HL-60 (cell line): ENCODE results near the gene ZBTB7B.
A peak's percentile ranks its signal among the peaks of the same experiment; 100 is the strongest.

ENCODE experiments used
- DNase-seq, 2 experiments: peaks; one replicate each; pipeline ENCODE4 v3.0.0-alpha.2; 2010 to 2020; ENCODE audit warnings: low read depth in 1 of 2, low spot score in 1 of 2
- H3K27ac ChIP-seq: fragments of 250-450 bp; sonication (Bioruptor Pico); replicated peaks from 2 replicates; pipeline ENCODE4 v1.5.1; 2020; ENCODE audit warnings: mild to moderate bottlenecking, moderate library complexity
- H3K27me3 ChIP-seq: fragments of 250-450 bp; sonication (Bioruptor Pico); 2 replicates; pipeline ENCODE4 v1.5.1; 2021; ENCODE audit warnings: mild to moderate bottlenecking, moderate library complexity; ENCODE audit not compliant: insufficient read depth, poor library complexity, severe bottlenecking
- H3K4me3 ChIP-seq: replicated peaks from 2 replicates; pipeline ENCODE4 v1.5.1; 2011; ENCODE audit warnings: mild to moderate bottlenecking, control low read depth, low read length; ENCODE audit not compliant: insufficient read depth
- CTCF ChIP-seq: IDR thresholded peaks from one replicate; pipeline ENCODE4 v1.5.1; 2011; ENCODE audit warnings: low read length, control low read depth, inconsistent platforms; ENCODE audit not compliant: insufficient read depth
- GABPA ChIP-seq: IDR thresholded peaks from 2 replicates; pipeline ENCODE4 v1.6.1; 2012; ENCODE audit warnings: low read depth
- POLR2AphosphoS5 ChIP-seq: IDR thresholded peaks from 2 replicates; pipeline ENCODE4 v1.6.1; 2012; ENCODE audit warnings: low read depth
- SPI1 ChIP-seq: IDR thresholded peaks from 2 replicates; pipeline ENCODE4 v1.6.1; 2012; ENCODE audit warnings: low read depth, mild to moderate bottlenecking, borderline replicate concordance
- long read RNA-seq: library from polyadenylated mRNA; unstranded; transcript quantifications from one replicate; pipeline ENCODE4 v2.0.0, GENCODE V29; 2020
- TF ChIP-seq, protein P1 (sequence below): IDR thresholded peaks from 2 replicates; pipeline ENCODE4 v1.6.1; 2012; ENCODE audit warnings: low read depth; ENCODE audit not compliant: insufficient replicate concordance

The ZBTB7B gene
- long read RNA-seq, partial matches to known transcripts: 2 of 6 reads
- long read RNA-seq, other reads (novel, unspliced or antisense): 4 of 6 reads

DNA sequence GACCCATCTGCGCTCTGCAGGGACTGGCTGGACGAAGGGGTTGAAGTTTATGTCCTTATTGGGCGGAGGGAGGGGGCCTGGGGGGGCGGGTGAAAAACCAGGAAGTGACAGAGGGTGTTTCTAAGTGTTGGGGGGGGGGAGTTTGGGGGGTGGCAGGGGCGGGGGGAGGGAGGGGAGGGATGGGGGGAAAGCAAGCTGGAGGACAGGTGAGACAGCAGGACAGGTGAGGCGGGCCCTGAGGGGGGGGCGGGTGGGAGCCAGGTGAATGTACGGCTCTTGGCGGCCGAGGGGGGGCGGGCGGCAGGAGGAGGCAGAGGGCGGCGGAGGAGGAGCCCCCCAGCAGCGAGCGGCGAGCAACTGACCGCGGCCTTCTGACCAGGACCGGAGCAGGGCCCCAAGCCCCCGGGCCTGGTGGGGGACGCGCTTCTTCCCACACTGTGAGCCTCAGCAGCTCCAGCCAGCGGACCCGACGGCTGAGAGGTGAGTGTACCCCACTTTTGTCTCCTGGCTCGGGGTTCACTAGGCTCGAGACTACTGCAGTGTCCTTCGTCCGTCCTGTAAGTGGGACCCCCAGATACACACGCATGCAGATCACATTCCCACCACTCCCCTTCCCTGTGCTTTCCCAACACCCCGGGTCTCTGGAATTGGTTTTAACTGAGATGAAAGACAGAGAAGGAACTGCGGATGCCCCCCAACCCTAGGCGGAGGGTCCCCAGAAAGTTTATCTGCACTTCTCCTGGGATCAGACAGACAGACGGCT lies at the start of gene ZBTB7B:
Gene ZBTB7B (plus strand): TSS at position 339 of the 763 bp plus-strand sequence. CDS start 11,859 bp downstream, outside the sequence.
- DNase-seq: no peak
- H3K4me3 ChIP-seq: peak within 1 kb of the TSS; percentile 72

DNA sequence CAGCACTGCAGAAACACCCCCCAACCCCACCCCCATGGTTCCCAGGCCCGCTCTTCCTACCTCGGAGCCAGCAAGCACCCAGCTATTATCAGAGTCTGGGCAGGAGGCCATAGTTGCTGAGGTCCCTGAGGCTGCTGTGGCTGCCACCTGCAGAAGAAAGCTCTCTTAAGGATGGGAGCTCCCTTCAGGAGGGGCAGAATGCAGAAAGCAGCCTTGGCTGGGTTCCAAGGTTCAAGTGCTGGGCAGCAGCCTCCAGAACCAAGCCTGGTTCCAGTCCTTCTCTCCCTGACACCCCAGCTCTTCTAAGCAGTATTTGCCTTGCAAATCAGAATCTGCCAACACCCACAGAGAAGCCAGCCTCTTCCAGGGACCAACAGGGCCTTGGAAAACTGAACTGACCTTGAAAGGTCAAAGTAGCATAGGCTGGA lies 49.0 kb upstream of the ZBTB7B start:
- no peak for DNase-seq
- TF ChIP-seq SPI1 (no peak), POLR2AphosphoS5 (no peak), CTCF (no peak), GABPA (no peak)
- TF ChIP-seq, protein P1, sequence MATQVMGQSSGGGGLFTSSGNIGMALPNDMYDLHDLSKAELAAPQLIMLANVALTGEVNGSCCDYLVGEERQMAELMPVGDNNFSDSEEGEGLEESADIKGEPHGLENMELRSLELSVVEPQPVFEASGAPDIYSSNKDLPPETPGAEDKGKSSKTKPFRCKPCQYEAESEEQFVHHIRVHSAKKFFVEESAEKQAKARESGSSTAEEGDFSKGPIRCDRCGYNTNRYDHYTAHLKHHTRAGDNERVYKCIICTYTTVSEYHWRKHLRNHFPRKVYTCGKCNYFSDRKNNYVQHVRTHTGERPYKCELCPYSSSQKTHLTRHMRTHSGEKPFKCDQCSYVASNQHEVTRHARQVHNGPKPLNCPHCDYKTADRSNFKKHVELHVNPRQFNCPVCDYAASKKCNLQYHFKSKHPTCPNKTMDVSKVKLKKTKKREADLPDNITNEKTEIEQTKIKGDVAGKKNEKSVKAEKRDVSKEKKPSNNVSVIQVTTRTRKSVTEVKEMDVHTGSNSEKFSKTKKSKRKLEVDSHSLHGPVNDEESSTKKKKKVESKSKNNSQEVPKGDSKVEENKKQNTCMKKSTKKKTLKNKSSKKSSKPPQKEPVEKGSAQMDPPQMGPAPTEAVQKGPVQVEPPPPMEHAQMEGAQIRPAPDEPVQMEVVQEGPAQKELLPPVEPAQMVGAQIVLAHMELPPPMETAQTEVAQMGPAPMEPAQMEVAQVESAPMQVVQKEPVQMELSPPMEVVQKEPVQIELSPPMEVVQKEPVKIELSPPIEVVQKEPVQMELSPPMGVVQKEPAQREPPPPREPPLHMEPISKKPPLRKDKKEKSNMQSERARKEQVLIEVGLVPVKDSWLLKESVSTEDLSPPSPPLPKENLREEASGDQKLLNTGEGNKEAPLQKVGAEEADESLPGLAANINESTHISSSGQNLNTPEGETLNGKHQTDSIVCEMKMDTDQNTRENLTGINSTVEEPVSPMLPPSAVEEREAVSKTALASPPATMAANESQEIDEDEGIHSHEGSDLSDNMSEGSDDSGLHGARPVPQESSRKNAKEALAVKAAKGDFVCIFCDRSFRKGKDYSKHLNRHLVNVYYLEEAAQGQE: no peak
- Histone ChIP-seq H3K27me3 (no peaks in the 10 kb centered on the region), H3K27ac (no peak overlapping the region), H3K4me3 (no peak overlapping the region)

More for the DNA sequence above, at the start of gene ZBTB7B:
- no peaks in the 10 kb centered on the region for H3K27me3 ChIP-seq
- TF ChIP-seq CTCF (no peak), SPI1 (no peak), POLR2AphosphoS5 (no peak), GABPA (no peak)
- TF ChIP-seq, protein P1: no peak
- H3K27ac ChIP-seq: peak within 1 kb of the TSS; percentile 94

GRCh38 chr1:154954541-154954940 lies 48.1 kb upstream of the ZBTB7B start:
- no peak for TF ChIP-seq GABPA
- TF ChIP-seq, protein P1: no peak
- no peak for TF ChIP-seq CTCF
- no peak for TF ChIP-seq POLR2AphosphoS5
- 0 out of 2 replicates have a peak, but pooled peaks have one; percentile 16 for TF ChIP-seq SPI1
- Histone ChIP-seq H3K27me3 (no peaks in the 10 kb centered on the region), H3K4me3 (no peak overlapping the region), H3K27ac (peak overlapping the region; percentile 78)
- no peak for DNase-seq
